RPMI7951 (cell line): ENCODE measurements around the gene SHISA3. TPM values are rescaled to one million over a fixed set of nuclear protein-coding genes. Genes with fewer than 3 reads are reported as not detected.
"Not testable (repeated sequence)": the region's sequence is repeated elsewhere in the genome, so short reads cannot be mapped to it uniquely, and the experiment has no call there.

Source experiments
- DNase-seq: peaks from one replicate; pipeline ENCODE4 v3.0.0-alpha.2; 2012; ENCODE audit warnings: low read depth
- total RNA-seq: library from RNA; depleted of rRNA; stranded (reverse); fragments of >200 nt; shearing (Covaris generic); gene quantifications from 2 replicates; pipeline ENCODE4 v1.2.3, GENCODE V29; 2014; rRNA removed

SHISA3 gene
- total RNA-seq, result not detected in 2 replicates

- DNase-seq, result no peak
These were observed at the start of gene SHISA3 for GRCh38 chr4:42396752-42397634. TSS of gene SHISA3 (plus strand) at chr4:42397488. CDS start at chr4:42398057, 569 bp downstream.

DNA sequence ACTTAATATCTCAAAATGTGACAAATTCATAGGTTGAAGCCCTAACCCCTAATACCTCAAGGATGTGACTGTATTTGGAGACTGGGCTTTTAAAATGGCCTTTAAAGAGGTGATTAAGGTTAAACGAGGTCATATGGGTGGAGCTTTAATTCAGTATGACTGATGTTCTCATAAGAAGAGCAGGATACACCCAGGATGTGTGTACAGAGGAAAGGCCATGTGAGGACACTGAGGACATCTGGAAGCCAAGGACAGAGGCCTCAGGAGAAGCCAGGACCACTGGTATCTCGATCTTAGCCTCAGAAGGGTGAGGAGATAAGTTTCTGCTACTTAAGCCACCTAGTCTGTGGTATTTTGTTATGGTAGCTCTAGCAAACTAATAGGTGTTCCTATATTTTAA is 49.0 kb upstream of the SHISA3 start:
- DNase-seq, result no peak

- peak; percentile 4 for DNase-seq
These were observed 48.6 kb upstream of the SHISA3 start for GRCh38 chr4:42348692-42349091.

- DNase-seq, result no peak
These were observed 46.6 kb upstream of the SHISA3 start for GRCh38 chr4:42350611-42351182.

- DNase-seq, result no peak
These were observed 45.2 kb upstream of the SHISA3 start for GRCh38 chr4:42352049-42352448.

GRCh38 chr4:42357325-42357724 is 40.0 kb upstream of the SHISA3 start:
- DNase-seq, result no peak

DNA sequence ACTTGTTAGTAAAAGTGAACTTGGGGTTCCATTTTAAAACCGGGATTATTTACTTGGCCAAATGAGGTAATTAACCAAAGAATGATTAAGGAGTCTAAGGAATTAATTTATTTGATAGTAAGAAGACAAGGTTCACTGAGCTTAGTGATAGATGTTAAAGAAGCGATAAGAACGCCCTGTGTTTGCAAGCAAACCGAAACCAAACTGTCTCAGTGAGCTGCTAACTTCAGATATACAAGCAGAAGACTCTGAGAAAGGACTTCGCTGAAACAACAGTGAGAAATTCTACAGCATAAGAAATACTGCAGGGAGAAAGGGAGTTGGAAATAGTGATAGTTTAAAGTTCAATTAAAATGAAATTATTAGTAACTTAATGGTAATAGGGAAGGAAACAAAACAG is 37.6 kb upstream of the SHISA3 start:
- DNase-seq, result peak; percentile 8

GRCh38 chr4:42360256-42360669 is 37.0 kb upstream of the SHISA3 start:
- no peak for DNase-seq

- DNase-seq, result no peak
These were observed 35.8 kb upstream of the SHISA3 start for GRCh38 chr4:42361456-42361855.

- no peak for DNase-seq
These were observed 34.7 kb upstream of the SHISA3 start for GRCh38 chr4:42362591-42362990.

DNA sequence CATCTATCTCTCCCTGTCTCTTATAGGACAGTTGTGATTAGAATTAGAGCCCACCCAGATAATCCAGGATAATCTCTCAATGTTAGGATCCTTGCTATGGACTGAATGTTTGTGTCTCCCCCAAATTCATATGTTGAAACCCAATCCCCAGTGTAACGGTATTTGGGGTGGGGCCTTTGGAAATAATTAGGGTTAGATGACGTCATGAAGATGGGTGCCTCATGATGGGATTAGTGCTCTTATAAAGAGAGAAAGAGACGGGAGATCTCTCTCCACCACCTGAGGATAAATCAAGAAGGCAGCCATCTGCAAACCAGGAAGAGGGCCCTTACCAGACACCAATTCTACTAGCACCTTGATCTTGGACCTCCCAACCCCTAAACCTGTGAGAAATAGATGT is 33.7 kb upstream of the SHISA3 start:
- no peak for DNase-seq

GRCh38 chr4:42364266-42365053 is 32.8 kb upstream of the SHISA3 start:
- no peak for DNase-seq

GRCh38 chr4:42366959-42367358 is 30.3 kb upstream of the SHISA3 start:
- no peak for DNase-seq

- DNase-seq, result no peak
These were observed 27.8 kb upstream of the SHISA3 start for GRCh38 chr4:42369489-42369888.

GRCh38 chr4:42371305-42372252 is 25.7 kb upstream of the SHISA3 start:
- peak; percentile 22 for DNase-seq

DNA sequence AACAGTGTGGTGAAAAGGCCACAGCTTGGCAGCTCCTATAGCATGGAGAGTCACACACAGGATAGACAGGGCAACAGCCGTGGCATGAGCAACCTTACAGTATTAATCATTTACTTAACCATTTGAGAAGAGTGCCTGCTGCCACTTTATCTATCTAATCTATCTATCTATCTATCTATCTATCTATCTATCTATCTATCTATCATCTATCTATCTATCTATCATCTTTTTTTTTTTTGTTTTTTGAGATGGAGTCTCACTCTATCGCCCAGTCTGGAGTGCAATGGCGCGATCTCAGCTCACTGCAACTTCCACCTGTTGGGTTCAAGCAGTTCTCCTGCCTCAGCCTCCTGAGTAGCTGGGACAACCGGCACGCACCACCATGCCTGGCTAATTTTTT is 25.0 kb upstream of the SHISA3 start:
- not testable (repeated sequence) for DNase-seq

GRCh38 chr4:42377497-42377896 is 19.8 kb upstream of the SHISA3 start:
- DNase-seq, result no peak

DNA sequence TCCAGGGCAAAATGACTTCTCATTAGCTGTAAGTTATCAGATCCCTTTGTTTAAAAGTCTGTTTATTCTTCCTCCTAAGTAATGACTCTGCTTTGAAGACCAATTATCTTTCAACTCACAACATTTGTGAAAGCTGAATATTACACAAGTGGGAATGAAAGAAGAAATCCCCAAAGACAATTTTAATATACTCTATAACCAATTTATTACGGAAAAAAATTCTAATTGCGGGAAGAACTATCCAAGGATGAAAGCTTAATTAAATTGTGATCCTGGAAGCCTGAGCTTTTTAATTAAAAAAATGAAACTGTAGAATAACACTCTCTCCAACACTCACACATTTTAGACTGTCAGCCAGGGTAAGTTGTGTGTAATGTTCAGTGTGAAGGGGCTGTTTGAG is 15.6 kb upstream of the SHISA3 start:
- DNase-seq, result no peak

DNA sequence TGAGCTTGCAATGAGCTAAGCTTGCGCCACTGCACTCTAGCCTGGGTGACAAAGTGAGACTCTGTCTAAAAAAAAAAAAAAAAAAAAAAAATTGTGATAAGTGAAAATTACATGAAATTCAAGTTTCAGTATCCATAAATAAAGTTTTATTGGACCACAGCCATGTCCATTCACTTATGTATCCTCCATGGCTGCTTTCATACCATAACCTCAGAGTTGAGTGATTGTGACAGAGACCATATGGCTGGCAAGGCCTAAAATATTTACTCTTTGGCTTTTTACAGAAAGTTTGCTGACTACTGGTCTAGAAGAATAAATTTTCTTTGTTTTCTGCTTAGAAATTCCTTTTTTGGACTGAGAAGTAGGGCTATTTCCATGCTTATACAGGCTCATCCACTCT is 11.8 kb upstream of the SHISA3 start:
- DNase-seq, result no peak

DNA sequence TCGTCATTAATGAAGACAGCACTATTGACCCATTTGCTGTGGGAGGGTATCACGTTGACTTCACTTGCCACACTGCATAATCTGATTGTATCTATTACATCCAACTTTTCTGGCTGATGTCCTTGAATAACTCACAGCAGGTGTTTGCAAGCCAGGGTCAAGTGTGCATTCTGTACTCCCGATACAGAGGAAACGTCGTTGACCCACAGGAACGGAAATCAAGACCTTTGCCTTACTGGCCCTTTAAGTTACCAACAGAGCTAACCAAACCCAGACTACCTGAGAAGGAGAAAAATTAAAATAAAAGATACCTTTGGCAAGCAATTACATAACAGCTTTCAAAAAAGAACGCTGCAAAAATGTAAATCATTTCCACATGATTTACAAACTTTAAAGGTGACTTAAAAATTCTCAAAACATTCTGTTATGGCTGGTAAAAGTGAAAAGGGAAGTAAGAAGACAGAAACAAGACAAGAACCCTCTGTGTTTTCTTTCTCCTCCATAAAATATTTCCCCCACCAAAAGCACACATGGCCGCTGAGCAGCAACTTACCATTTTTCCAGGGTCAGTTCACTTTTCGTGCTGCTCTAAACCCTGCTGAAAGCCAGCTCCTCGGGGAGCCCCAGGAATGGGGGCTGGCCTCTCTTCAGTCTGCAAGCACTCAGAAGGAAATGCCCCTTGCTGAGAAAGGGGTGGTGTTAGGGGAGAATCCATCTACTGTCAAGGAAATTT is 6.5 kb upstream of the SHISA3 start:
- DNase-seq, result no peak

DNA sequence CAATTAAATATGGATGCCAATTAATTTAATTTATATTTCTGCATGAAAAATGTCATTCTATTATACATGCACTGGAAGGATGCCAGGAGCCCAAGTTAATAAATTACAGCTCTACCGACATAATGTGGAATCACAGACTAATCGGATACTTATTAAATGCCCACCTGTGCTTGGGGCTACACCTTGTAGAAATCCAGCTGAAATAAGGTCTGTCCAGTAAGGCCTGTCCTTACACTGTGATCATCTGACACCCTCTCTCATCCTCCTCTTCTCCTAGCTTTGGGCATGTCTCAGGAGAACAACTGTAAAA is 6.0 kb upstream of the SHISA3 start:
- no peak for DNase-seq
